K562 (cell line): ENCODE measurements around the gene MRPS15. TPM values are rescaled to one million over a fixed set of nuclear protein-coding genes. Genes with fewer than 3 reads are reported as not detected.

ENCODE experiments used
- ATF7 ChIP-seq: fragments of 450-650 bp; IDR thresholded peaks from 2 replicates; pipeline ENCODE4 v1.7.1; 2014; ENCODE audit warnings: mild to moderate bottlenecking, moderate library complexity
- BCOR ChIP-seq: fragments of 450-650 bp; IDR thresholded peaks from 2 replicates; pipeline ENCODE4 v1.6.1; 2016
- BRD9 ChIP-seq: fragments of 450-650 bp; IDR thresholded peaks from 2 replicates; pipeline ENCODE4 v1.6.1; 2018; ENCODE audit warnings: low read depth; ENCODE audit not compliant: partially characterized antibody
- CXXC5 ChIP-seq: fragments of 250-450 bp; sonication (Bioruptor Pico); IDR thresholded peaks from 2 replicates; pipeline ENCODE4 v1.8.0; 2022; ENCODE audit warnings: inconsistent platforms, mild to moderate bottlenecking, moderate library complexity
- ESRRB ChIP-seq: fragments of 250-450 bp; sonication (Bioruptor Pico); IDR thresholded peaks from 2 replicates; pipeline ENCODE4 v1.5.0; 2020; ENCODE audit warnings: mild to moderate bottlenecking, moderate library complexity, borderline replicate concordance
- IRF1 ChIP-seq: sonication (generic); formaldehyde crosslinking; IDR thresholded peaks from 2 replicates; pipeline ENCODE4 v1.8.0; 2022; ENCODE audit warnings: missing genetic modification reagents, mild to moderate bottlenecking, borderline replicate concordance
- KLF13 ChIP-seq: fragments of 450-650 bp; IDR thresholded peaks from 2 replicates; pipeline ENCODE4 v1.6.1; 2016; ENCODE audit warnings: missing genetic modification characterization, low read depth, mild to moderate bottlenecking, missing compliant biosample characterization, moderate library complexity, borderline replicate concordance
- MGA ChIP-seq: fragments of 450-650 bp; IDR thresholded peaks from 2 replicates; pipeline ENCODE4 v1.6.1; 2016; ENCODE audit warnings: mild to moderate bottlenecking, moderate library complexity
- POLR2AphosphoS2 ChIP-seq: IDR thresholded peaks from 2 replicates; pipeline ENCODE4 v1.6.1; 2012; ENCODE audit warnings: low read length, improper control_type of control experiment
- PTRF ChIP-seq: fragments of 450-650 bp; IDR thresholded peaks from 2 replicates; pipeline ENCODE4 v1.6.1; 2016; ENCODE audit warnings: mild to moderate bottlenecking, missing genetic modification characterization, missing compliant biosample characterization
- polyA plus RNA-seq, 8 experiments: library from polyadenylated mRNA; depleted of rRNA in 4 of 8; stranded (reverse) in 5 of 8; unstranded in 3 of 8; fragments of >200 nt; fragmentation: Nextera tagmentation in 2 of 8; fragmentation: Illumina TruSeq in 1 of 8; extraction: Ambion mirVana in 2 of 8; extraction: Trizol in 1 of 8; gene quantifications; 2 replicates each; pipeline versions ENCODE4 v1.2.1 to v1.2.3, GENCODE V29; 2011 to 2014; ENCODE audit warnings: inconsistent platforms in 1 of 8, missing spikeins in 1 of 8
- total RNA-seq, 7 experiments: library from RNA; depleted of rRNA in 6 of 7; stranded (reverse); fragments of >200 nt in 6 of 7; fragmentation: Illumina TruSeq in 2 of 7; extraction: Trizol in 2 of 7; gene quantifications; 2 replicates each; pipeline versions ENCODE4 v1.2.1 to v1.2.3, GENCODE V29; 2011 to 2021; ENCODE audit warnings: low replicate concordance in 1 of 7

Gene MRPS15
- total and polyA plus RNA-seq, 9 of the 15 experiments (the other 6 are each of a cell fraction or from before 2014, with no cell fraction given) = 62.9 to 286 (median 149) TPM

GRCh38 chr1:36464605-36465393 is 615 bp upstream of the MRPS15 start (continued):
- peak; percentile 56; the same call in 1 of the 2 replicates for TF ChIP-seq MGA
- peak; percentile 13; the same call in 1 of the 2 replicates for TF ChIP-seq CXXC5 (CRISPR knock-in tag)
- peak; percentile 44; the same call in 1 of the 2 replicates for TF ChIP-seq ATF7
- 0 out of 2 replicates have a peak, but pooled peaks have one; percentile 24 for TF ChIP-seq PTRF (tag)
- no peak for TF ChIP-seq IRF1 (CRISPR knock-in tag)
- TF ChIP-seq ESRRB (CRISPR knock-in tag) = no peak
- TF ChIP-seq KLF13 (tag) = no peak
- TF ChIP-seq POLR2AphosphoS2 = 0 out of 2 replicates have a peak, but pooled peaks have one; percentile 39
- peak; percentile 60 for TF ChIP-seq BCOR
- peak; percentile 76 for TF ChIP-seq BRD9
